Left lobe of liver (tissue), 2 donors: ENCODE data around the gene ANKRD24. TPM values are rescaled to one million over a fixed set of nuclear protein-coding genes. Genes with fewer than 3 reads are reported as not detected.
"Not testable (repeated sequence)": the region's sequence is repeated elsewhere in the genome, so short reads cannot be mapped to it uniquely, and the experiment has no call there.

Source experiments
- ATAC-seq: fragments of 200-7000 bp; cut with Tn5 transposase; one replicate; pipeline ENCODE4 v1.9.1; 2020; ENCODE audit warnings: mild to moderate bottlenecking, moderate library complexity
- DNase-seq: peaks from one replicate; pipeline ENCODE4 v3.0.0-alpha.2; 2020; ENCODE audit warnings: low spot score
- total RNA-seq: library from RNA; stranded (reverse); gene quantifications from one replicate; pipeline ENCODE4 v1.2.1, GENCODE V29; 2021
- donor health status: DM: no; HTN: no; CAD: no; lungs with moderate emphysema.
- donor health status: DM: no; HTN: yes; CAD: no.

Gene ANKRD24
- total RNA-seq, 1 donor from 2014 or later = 5.6 TPM

GRCh38 chr19:4197625-4198466, 15.4 kb downstream of the ANKRD24 start:
- ATAC-seq (no peak), DNase-seq (no peak)

GRCh38 chr19:4198467-4199126, 16.1 kb downstream of the ANKRD24 start:
- ATAC-seq = no peak
- DNase-seq = no peak

DNA sequence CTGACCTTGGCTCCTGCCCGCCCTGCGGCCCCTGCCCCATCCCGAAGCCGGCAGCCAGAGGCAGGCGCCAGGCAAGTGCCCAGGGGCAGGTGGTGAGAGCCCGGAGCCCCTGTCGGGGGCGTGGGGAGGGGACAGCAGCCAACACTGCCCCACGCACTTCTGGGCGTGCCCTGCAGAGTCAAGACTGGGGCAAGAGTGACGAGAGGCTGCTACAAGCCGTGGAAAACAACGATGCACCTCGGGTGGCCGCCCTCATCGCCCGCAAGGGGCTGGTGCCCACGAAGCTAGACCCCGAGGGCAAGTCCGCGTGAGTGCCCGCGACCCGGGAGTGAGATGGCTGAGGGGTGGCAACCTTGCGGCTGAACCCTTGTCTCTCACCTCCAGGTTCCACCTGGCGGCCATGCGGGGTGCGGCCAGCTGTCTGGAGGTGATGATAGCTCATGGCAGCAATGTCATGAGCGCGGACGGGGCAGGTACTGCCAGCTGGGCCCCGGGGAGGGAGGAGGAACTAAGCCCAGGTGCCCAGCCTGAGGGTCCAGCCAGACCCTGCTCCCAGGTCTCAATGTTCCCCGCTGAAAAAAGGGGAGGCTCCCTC, 17.3 kb downstream of the ANKRD24 start:
- DNase-seq = no peak
- no peak for ATAC-seq

DNA sequence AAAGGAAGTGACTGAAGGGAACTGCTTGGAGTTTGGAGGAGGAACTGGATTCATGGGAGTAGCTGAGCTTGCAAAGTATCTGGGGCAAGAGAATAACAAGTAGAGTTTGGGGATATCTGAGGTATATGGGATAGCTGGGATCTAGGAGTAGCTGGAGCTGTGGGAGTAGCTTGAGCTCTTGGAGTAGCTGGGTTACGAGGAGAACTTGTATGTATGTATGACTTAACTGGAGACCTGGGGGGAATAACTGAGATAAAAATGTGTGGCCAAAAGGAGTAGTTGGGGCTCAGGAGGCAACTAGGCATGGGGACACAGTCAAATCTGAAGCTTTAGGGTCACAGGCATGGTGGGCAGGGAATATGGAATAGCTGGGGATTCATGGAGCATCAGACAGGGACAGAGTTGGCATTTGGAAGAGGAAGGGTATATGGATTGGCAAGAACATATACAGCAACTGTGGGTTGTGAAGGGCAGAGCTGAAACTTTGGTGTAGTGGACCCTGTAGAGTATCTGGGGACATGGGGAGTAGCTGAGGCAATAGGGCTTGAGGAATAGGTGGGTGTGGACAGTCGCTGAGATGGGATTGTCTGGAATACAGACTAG, 18.6 kb downstream of the ANKRD24 start:
- DNase-seq = no peak
- ATAC-seq = no peak

DNA sequence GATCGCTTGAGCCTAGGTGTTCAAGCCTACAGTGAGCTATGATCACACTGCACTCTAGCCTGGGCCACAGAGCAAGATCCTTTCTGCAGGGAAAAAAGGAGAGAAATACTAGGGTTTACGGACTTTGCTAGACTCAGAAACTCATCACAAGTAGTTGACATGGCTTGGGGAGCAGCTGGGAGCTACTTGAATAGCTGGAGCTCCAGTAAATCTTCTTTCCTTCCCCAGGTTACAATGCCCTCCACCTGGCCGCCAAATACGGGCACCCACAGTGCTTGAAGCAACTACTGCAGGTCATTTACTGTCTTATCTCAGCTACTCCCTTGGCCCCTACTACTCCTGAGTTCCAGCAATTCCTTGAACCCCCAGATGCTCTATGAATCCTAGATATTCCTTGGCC, 19.3 kb downstream of the ANKRD24 start:
- DNase-seq (no peak), ATAC-seq (no peak)

GRCh38 chr19:4206818-4207484, 24.5 kb downstream of the ANKRD24 start:
- ATAC-seq (peak; percentile 51), DNase-seq (no peak)

- ATAC-seq = peak; percentile 73
- DNase-seq = no peak
These were observed 26.1 kb downstream of the ANKRD24 start for GRCh38 chr19:4208385-4209094.

DNA sequence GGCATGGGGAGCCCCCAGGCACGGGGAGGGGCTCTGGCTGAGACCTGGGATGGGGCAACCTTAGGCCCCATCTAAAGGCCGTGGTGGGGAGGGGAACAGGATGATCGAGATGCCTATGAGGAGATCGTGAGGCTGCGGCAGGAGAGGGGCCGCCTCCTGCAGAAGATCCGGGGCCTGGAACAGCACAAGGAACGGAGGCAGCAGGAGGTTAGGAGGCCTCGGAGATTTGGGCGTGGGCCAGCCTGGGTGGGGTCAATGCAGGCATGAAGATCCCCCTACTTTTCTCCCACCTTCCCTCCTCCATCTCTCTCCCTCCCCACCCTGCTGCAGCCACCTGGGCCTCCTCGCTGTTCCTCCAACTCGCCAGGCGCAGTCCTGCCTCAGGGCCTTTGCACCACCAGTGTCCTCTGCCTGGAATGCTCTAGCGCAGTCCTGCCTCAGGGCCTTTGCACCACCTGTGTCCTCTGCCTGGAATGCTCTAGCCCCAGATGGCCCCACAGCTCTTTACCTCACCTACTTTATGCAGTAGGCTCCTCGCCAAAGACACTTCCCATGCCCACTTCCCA, 27.8 kb downstream of the ANKRD24 start:
- ATAC-seq = no peak

DNA sequence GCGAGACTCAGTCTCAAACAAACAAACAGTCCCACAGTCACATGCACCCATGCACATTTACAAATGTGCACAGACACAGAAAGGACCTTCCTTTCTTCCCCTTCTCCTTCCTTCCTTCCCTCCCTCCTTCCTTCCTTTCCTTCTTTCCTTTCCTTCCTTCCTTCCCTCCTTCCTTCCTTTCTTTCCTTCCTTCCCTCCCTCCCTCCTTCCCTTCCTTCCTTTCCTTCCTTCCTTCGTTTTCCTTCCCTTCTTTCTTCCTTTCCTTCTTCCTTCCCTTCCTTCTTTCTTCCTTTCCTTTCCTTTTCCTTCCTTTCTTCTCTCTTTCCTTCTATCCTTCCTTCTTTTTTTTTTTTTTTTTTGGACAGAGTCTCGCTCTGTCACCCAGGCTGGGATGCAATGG, 30.6 kb downstream of the ANKRD24 start:
- DNase-seq (no peak), ATAC-seq (no peak)

More for the DNA sequence above, 27.8 kb downstream of the ANKRD24 start:
- DNase-seq = no peak

GRCh38 chr19:4215807-4216206, 33.3 kb downstream of the ANKRD24 start:
- DNase-seq = no peak
- no peak for ATAC-seq

DNA sequence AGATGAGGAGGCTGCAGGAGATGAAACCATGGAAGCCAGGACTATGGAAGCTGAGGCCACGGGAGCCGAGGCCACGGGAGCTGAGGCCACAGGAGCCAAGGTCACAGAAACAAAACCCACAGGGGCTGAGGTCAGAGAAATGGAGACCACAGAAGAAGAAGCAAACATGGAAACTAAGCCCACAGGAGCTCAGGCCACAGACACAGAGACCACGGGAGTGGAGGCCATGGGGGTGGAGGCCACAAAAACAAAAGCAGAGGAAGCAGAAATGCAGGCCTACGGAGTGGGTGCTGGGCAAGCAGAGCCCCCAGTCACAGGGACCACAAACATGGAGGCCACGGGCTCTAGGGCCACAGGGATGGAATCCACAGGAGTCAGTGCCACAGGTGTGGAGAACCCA, 34.4 kb downstream of the ANKRD24 start:
- no peak for ATAC-seq
- DNase-seq = no peak

GRCh38 chr19:4217429-4218264, 35.2 kb downstream of the ANKRD24 start:
- DNase-seq (no peak), ATAC-seq (no peak)

DNA sequence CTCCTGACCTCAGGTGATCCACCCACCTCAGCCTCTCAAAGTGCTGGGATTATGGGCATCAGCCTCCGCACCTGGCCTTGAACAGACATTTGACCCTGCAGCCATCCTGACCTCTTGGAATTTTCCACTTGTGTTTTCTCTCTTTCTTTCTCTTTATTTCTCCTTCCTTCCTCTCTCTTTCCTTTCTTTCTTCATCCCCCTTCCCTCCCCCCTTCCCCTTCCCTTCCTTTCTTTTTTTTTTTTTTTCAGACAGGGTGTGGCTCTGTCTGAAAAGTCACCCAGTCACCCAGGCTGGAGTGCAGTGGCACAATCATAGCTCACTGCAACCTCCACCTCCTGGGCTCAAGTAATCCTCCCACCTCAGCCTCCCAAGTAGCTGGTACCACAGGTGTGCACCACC, 36.0 kb downstream of the ANKRD24 start:
- ATAC-seq, DNase-seq: not testable (repeated sequence)

- ATAC-seq (no peak), DNase-seq (no peak)
These were observed 37.7 kb downstream of the ANKRD24 start for GRCh38 chr19:4220188-4220587.

DNA sequence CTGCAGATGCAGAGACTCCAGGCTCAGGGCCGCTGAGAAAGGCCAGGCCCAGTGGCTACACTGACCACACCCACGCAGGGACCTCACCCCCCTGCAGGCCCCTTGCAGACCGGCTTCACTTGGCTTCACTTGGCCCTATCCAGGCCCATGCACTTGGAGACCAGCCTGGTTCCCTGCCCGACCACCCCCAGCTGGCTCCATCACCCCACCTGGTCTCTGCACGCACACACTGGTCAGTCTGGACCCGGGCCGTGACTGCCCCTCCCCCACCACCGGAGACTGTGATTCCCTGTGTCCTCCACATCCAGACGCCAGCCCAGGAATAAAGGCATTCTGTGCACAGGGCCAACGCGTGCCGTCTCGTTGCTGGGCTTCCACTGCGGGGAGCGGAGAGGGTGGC, 42.0 kb downstream of the ANKRD24 start:
- ATAC-seq (no peak), DNase-seq (no peak)

- DNase-seq (no peak), ATAC-seq (no peak)
These were observed 43.4 kb downstream of the ANKRD24 start for GRCh38 chr19:4225885-4226284.

DNA sequence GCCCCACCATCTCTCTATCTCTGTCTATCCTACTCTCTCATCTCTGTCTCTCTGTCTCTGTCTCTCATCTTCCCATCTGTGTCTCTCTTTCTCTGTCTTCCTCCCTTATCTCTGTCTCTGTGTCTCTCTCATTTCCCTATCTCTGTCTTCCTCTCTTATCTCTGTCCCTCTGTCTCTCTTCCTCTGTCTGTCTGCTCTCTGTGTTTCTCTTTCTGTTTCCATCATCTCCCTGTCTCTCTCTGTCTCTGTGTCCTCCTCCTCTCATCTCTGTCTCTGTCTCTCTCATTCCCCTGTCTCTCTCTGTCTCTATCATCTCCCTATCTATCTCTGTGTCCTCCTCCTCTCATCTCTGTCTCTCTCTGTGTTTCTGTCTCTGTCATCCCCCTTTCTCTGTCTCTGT, 45.3 kb downstream of the ANKRD24 start:
- ATAC-seq (no peak), DNase-seq (no peak)

GRCh38 chr19:4228765-4229178, 46.3 kb downstream of the ANKRD24 start:
- no peak for DNase-seq
- no peak for ATAC-seq
